Right atrium auricular region (tissue), 2 donors: ENCODE measurements around the gene DGCR2. TPM values are rescaled to one million over a fixed set of nuclear protein-coding genes. Genes with fewer than 3 reads are reported as not detected.
A peak's percentile ranks its signal among the peaks of the same experiment; 100 is the strongest.

Source experiments
- DNase-seq: peaks from one replicate; pipeline ENCODE4 v3.0.0-alpha.2; 2019; ENCODE audit warnings: low spot score
- H3K27ac ChIP-seq, 2 donors: fragments of 200-600 bp; sonication (generic); 1 replicate in 1 of 2; 2 replicates in 1 of 2; pipeline ENCODE4 v1.5.1; 2016 to 2019
- H3K27me3 ChIP-seq, 2 donors: fragments of 200-600 bp; sonication (generic); one replicate each; pipeline versions ENCODE4 v1.5.1 to v1.6.0; 2017 to 2019
- H3K36me3 ChIP-seq: fragments of 200-600 bp; sonication (generic); one replicate; pipeline ENCODE4 v1.5.1; 2016
- H3K4me1 ChIP-seq, 2 donors: fragments of 200-600 bp; sonication (generic); one replicate each; pipeline versions ENCODE4 v1.5.1 to v1.6.0; 2017 to 2019
- H3K4me3 ChIP-seq, 2 donors: fragments of 200-600 bp; sonication (generic); 1 replicate in 1 of 2; 2 replicates in 1 of 2; pipeline ENCODE4 v1.5.1; 2017 to 2019; ENCODE audit warnings: mild to moderate bottlenecking in 1 of 2, moderate library complexity in 1 of 2
- H3K9me3 ChIP-seq, 2 donors: fragments of 200-600 bp; sonication (generic); one replicate each; pipeline ENCODE4 v1.5.1; 2019
- CTCF ChIP-seq, 2 donors: fragments of 200-600 bp; sonication (generic); IDR thresholded peaks; one replicate each; pipeline ENCODE4 v1.5.1; 2019; ENCODE audit warnings: antibody characterized with exemption in 2 of 2
- total RNA-seq, 2 donors: library from RNA; depleted of rRNA; stranded (reverse); fragments of >200 nt; gene quantifications; one replicate each; pipeline ENCODE4 v1.1.0, GENCODE V29; 2016

DGCR2 gene
- total RNA-seq, 2 donors from 2014 or later = 32.8 to 48.1 TPM

DNA sequence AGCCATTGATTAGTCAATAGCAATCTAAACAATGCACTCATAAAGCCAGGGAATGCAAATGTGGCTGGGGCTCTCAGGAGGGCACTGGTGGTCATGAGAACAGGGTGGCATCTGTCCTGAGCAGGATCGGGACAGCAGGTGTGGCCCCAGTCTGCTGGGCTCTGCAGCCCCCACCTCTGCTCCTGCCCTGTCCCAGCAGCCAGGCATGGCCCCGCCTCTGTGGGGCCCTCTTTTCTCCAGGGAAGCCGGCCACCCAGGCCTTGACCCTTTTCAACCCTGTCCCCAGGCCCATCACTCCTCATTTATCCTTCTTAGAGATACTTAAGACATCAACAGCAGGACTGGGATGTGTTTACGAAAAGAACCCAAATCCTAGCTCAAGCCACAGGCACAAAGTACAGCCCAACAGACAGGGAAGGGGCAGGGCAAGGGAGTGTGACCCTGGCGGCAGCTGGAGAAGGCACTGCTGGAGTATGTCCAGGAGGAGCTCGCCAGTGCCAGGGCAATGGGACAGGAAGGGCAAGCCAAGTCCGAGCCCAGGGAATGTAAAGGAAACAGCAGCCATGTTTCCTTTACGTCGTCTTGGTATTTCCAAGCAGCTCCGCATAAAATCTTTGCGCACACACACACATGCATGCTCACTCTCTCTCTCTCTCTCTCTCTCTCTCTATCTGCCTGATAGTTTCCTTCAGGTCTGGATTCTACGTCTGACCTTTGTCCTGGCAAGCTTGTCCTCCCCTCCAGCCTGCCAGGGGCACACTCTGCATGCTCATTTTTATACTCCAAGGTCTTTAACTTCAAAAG is 59.9 kb downstream of the DGCR2 start:
- Histone ChIP-seq H3K4me3 (no peak overlapping the region), H3K36me3 (peaks cover 85% of the 10 kb centered on the region), H3K4me1 (no peaks in the 10 kb centered on the region), H3K9me3 (no peaks in the 10 kb centered on the region), H3K27ac (no peak overlapping the region), H3K27me3 (no peaks in the 10 kb centered on the region)
- peak; percentile 13 for DNase-seq
- no peak for TF ChIP-seq CTCF (IDR thresholded peaks at IDR 0.05)

DNA sequence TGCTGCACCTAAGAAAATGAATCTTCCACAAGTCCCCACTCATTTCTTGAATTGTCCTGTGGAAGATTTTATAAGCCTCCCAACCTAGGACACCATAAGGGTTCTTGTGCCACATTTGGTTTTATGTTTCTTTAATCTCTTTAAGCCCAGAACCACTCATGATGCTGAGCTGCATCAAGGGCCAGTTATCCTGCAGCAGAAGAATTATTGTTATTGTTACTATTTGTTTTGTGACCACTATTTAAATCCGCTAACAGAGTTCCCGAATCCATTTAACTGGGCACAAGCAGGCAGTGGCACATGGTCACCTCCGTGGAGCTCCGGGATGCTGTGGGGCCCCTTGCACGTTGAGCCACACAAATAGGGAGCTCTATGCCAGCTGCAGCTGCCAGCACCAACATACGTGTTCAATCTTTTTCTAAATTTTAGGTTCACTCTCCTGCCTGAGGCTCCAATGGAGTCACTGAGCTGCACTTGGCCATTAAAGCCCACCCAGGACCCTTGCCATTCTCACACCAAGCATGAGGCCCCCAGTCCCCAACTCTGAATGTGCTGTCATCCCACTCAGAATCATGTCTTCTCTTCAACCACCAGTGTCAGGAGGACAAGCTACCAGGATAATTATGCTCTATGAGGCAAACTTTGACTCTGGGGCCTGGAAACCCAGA is 60.6 kb downstream of the DGCR2 start:
- no peak overlapping the region for H3K4me3 ChIP-seq
- no peak for TF ChIP-seq CTCF (IDR thresholded peaks at IDR 0.05)
- no peaks in the 10 kb centered on the region for H3K27me3 ChIP-seq
- DNase-seq = peak; percentile 21
- H3K4me1 ChIP-seq = no peaks in the 10 kb centered on the region
- H3K36me3 ChIP-seq = peaks cover 83% of the 10 kb centered on the region
- no peaks in the 10 kb centered on the region for H3K9me3 ChIP-seq
- H3K27ac ChIP-seq = no peak overlapping the region

DNA sequence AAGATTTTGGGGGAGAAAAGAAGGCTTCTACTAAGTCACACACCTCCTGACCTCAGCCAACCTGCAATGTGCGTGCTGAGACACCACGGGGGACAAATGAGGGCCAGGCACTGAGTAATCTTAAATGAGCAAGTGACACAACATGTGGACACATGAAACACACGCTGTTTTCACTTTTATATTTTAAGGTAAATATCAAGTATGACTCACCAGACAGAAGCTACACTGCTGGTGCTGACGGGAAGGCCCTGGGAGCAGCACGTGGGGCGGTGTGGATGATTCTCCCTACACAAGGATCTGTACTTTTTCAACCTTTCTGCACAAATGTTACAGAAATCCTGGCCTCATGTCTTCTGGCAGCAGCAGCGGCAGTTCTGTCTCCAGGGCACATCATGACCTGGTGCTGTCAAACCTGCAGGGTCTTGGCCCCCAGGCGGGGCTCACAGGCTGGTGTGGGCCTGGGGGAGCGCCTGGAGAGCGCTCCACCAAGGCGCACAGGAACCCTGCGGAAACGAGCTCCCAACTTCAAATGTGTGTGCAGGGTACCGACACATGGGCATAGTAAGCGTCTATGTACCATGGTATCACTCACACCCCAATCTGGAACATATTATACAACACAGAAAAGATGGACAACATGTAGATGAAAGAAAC is 61.7 kb downstream of the DGCR2 start:
- no peak for TF ChIP-seq CTCF (IDR thresholded peaks at IDR 0.05)
- H3K27ac ChIP-seq = no peak overlapping the region
- H3K27me3 ChIP-seq = no peaks in the 10 kb centered on the region
- no peaks in the 10 kb centered on the region for H3K9me3 ChIP-seq
- peaks cover 71% of the 10 kb centered on the region for H3K36me3 ChIP-seq
- peak; percentile 9 for DNase-seq
- no peak overlapping the region for H3K4me3 ChIP-seq
- no peaks in the 10 kb centered on the region for H3K4me1 ChIP-seq

- H3K27ac ChIP-seq = no peak overlapping the region
- DNase-seq = peak; percentile 47
- H3K36me3 ChIP-seq = peaks cover 63% of the 10 kb centered on the region
- H3K27me3 ChIP-seq = no peaks in the 10 kb centered on the region
- TF ChIP-seq CTCF (IDR thresholded peaks at IDR 0.05) = no peak
- H3K4me3 ChIP-seq = no peak overlapping the region
- no peaks in the 10 kb centered on the region for H3K9me3 ChIP-seq
- no peaks in the 10 kb centered on the region for H3K4me1 ChIP-seq
Measured at GRCh38 chr22:19059481-19060278, 62.5 kb downstream of the DGCR2 start.

- Histone ChIP-seq H3K4me3 (no peak overlapping the region), H3K36me3 (peaks cover 55% of the 10 kb centered on the region), H3K27ac (no peak overlapping the region), H3K27me3 (no peaks in the 10 kb centered on the region), H3K9me3 (no peaks in the 10 kb centered on the region), H3K4me1 (no peaks in the 10 kb centered on the region)
- no peak for DNase-seq
- no peak for TF ChIP-seq CTCF (IDR thresholded peaks at IDR 0.05)
Measured at GRCh38 chr22:19058713-19059451, 63.3 kb downstream of the DGCR2 start.
